LHCN-M2 (cell line): ENCODE results near the gene TMEM59L. TPM values are rescaled to one million over a fixed set of nuclear protein-coding genes. Genes with fewer than 3 reads are reported as not detected.
"Not testable (repeated sequence)": the region's sequence is repeated elsewhere in the genome, so short reads cannot be mapped to it uniquely, and the experiment has no call there.

Experiments
- DNase-seq: peaks from one replicate; pipeline ENCODE4 v3.0.0-alpha.2; 2012; ENCODE audit warnings: low read depth
- polyA plus RNA-seq: library from polyadenylated mRNA; unstranded; fragments of >200 nt; gene quantifications from one replicate; pipeline ENCODE4 v1.2.1, GENCODE V29; 2012; ENCODE audit warnings: missing spikeins
- total RNA-seq: library from RNA; depleted of rRNA; stranded (reverse); fragments of >200 nt; gene quantifications from 2 replicates; pipeline ENCODE4 v1.2.3, GENCODE V29; 2014; rRNA removed

Gene TMEM59L
- 0.11 and 0.26 TPM in 2 replicates for total RNA-seq
- polyA plus RNA-seq: 2.1 TPM

- DNase-seq: no peak
Observed at GRCh38 chr19:18612772-18613588, at the start of gene TMEM59L. TSS of gene TMEM59L (plus strand) at chr19:18612870. CDS start at chr19:18612959, 89 bp downstream.

DNA sequence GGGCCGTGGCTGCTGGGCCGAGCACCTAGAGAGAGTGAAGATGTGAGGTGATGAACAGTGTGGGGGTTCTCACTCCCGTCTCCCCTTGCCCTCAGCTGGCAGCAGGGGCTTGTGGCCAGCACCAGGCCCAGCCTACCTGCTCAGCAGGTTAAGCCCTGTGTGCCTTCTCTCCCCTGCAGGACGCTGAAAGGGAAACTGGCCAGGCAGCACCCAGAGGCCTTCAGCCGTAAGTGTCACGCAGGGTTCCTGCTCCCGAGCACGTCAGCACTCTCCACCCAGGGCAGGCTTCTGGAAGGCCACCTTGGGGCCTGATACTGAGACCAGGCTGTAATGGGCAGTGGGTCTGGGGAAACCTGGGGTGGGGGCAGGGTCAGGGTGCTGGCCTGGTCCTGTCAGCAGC lies 45.7 kb upstream of the TMEM59L start:
- no peak for DNase-seq

- no peak for DNase-seq
Observed at GRCh38 chr19:18568367-18568766, 44.3 kb upstream of the TMEM59L start.

- DNase-seq: peak; percentile 93
Observed at GRCh38 chr19:18571564-18572344, 40.9 kb upstream of the TMEM59L start, which contains the start of gene UBA52. TSS of gene UBA52 (plus strand) at chr19:18571857. CDS start at chr19:18573301, 1,444 bp downstream.

DNA sequence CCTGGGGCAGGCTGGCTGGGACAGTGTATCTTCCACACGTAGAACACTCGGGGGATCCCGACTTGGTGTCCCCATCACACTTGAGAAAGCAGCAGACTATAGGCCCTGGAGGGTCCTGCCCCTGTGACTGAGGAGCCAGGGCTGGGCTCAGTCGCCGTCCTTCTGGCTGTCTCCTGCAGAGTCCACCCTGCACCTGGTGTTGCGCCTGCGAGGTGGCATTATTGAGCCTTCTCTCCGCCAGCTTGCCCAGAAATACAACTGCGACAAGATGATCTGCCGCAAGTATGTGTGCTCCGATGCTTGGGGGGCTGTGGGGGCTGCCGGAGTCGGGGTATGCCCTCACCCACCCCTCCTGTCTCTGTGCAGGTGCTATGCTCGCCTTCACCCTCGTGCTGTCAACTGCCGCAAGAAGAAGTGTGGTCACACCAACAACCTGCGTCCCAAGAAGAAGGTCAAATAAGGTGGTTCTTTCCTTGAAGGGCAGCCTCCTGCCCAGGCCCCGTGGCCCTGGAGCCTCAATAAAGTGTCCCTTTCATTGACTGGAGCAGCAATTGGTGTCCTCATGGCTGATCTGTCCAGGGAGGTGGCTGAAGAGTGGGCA lies 37.9 kb upstream of the TMEM59L start:
- no peak for DNase-seq

- no peak for DNase-seq
Observed at GRCh38 chr19:18576383-18576782, 36.3 kb upstream of the TMEM59L start.

DNA sequence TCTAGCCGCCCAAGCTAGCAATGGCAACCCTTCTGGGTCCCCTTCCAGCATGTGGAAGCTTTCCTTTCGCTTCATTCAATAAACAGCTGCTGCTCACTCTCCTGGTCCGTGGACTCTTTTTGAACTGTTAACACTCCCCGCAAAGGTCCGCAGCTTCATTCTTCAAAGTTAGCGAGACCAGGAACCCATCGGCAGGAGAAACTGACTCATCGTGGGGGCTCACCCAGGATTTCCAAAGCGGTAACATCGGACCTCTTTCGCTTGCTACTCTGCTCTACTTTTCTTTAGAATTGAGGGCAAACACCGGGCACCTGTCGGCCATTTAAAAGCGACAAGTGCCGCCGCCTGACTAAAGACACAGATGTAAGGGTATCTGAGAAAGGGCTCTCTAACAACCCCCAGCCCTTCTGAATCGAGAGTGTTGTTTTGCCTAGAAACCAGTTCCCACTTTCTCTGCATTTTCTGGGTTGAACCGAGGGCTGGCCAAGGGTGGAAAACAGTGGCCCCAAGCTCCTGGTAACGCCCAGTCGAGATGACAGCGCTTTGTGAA lies 35.2 kb upstream of the TMEM59L start:
- DNase-seq: no peak

DNA sequence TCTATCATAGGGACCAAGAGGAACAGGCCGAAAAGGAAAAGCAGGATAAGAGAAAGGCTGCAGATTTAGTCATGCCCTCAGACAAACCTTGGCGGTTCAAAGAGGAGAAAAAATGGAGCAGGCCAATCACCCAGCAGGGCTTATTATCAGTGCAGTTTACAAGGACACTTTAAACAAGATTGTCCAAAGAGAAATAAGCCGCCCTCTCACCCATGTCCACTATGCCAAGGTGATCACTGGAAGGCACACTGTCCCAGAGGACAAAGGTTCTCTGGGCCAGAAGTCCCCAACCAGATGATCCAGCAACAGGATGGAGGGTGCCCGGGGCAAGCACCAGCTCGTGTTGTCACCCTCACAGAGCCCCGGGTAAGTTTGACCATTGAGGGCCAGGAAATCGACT lies 32.4 kb upstream of the TMEM59L start:
- DNase-seq: no peak

DNA sequence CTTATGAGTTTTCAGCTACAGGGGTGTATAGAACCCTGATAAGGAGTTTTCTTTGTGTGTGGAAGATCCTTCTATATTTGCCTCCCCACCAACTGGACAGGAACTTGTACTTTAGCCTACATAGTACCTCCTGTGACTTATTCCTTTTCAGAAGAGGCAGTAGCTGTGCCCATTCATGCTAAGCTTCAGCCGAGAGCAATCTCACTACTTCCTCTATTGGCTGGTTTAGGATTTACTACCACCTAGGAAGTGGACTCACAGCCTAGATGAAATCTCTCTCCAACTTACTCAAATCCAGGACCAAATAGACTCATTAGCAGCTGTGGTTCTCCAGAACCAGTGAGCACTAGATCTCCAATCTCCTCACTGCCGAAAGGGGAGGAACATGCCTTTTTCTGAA lies 26.4 kb upstream of the TMEM59L start:
- DNase-seq: no peak

DNA sequence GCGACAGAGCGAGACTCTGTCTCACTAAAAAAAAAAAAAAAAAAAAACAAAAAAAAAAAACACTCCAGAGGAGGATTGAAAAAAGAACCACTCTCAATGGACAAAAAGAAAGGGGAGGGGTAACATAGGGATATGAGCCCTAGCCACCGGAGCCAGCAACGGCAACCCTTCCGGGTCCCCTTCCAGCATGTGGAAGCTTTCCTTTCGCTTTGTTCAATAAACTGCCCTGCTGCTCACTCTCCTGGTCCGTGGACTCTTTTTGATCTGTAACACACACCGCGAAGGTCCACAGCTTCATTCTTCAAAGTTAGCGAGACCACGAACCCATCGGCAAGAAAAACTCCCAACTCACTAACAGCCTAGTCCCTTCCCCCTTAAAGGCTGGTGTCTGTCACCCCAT lies 25.1 kb upstream of the TMEM59L start:
- DNase-seq: no peak

DNA sequence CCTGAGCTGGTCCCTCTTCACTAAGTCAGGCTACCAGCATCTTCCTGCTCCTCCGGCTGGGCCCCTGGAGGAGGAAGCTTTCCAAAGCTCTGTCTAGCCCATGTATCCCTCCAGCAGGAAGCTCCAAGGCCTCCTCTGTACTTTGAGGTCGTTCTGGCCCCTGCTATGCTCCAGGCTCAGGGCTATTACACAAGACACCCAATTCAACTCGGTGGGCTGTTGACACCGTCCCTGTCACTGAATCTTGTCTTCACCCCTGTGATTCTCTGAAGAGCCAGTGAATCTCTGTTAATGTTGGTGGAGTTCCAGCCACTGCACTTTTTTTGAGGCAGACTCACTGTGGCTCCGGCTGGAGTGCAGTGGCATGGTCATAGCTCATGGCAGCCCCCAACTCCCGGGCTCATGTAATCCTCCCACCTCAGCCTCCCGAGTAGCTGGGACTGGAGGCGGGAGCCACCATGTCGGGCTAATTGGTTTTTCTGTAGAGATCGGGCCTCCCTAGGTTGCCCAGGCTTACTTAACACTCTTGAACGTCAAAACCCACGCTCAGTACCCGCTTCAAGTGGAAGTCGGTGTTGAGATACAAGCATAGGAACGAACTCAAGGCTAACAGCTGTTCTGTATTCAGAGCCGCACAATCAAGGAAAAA lies 24.6 kb upstream of the TMEM59L start:
- DNase-seq: no peak

- DNase-seq: peak; percentile 79
Observed at GRCh38 chr19:18588611-18589379, 23.9 kb upstream of the TMEM59L start, which contains the start of gene REX1BD. TSS of gene REX1BD (plus strand) at chr19:18588798. CDS start at chr19:18588802, 4 bp downstream.

DNA sequence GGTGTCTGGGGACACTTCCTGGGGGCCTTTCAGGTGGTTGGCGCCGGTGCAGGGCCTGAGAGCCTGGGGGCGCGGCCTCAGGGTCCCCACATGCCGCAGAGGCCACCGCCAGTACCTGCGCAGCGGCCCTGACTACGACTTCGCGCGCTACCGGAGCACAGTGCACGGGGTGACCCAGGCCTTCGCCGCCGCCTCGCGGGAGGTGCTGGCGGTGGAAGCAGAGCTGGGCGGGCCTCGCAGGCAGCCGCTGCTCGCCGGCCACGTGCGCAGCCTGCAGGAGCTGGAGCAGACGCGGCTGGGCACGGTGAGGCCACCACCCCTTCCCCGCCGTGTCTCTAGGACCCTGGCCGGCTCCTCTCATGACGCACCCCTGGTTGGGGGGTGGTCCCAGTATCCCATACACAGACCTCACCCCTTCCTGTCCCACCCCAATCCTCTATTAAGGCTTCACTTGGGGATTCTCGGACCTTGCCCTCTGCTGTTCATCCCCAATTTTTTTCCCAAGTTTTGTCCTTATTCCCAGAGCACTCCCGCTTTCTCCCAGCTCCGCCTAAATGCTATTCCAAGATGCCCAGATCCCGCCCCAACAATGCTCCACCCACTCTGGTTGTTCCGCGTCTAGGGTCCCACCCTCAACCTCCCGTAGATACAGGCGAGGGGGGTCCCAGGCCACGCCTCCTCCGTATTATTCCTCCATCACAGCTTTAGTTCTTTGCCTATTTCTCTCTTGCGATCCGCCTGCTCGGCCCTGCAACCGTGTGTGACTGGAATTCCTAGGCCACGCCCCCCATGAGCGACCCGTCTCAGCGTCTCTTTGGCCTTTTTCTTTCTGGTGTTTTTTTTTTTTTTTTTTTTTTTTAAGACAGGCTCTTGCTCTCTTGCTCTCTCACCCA lies 23.0 kb upstream of the TMEM59L start:
- peak; percentile 51 for DNase-seq

DNA sequence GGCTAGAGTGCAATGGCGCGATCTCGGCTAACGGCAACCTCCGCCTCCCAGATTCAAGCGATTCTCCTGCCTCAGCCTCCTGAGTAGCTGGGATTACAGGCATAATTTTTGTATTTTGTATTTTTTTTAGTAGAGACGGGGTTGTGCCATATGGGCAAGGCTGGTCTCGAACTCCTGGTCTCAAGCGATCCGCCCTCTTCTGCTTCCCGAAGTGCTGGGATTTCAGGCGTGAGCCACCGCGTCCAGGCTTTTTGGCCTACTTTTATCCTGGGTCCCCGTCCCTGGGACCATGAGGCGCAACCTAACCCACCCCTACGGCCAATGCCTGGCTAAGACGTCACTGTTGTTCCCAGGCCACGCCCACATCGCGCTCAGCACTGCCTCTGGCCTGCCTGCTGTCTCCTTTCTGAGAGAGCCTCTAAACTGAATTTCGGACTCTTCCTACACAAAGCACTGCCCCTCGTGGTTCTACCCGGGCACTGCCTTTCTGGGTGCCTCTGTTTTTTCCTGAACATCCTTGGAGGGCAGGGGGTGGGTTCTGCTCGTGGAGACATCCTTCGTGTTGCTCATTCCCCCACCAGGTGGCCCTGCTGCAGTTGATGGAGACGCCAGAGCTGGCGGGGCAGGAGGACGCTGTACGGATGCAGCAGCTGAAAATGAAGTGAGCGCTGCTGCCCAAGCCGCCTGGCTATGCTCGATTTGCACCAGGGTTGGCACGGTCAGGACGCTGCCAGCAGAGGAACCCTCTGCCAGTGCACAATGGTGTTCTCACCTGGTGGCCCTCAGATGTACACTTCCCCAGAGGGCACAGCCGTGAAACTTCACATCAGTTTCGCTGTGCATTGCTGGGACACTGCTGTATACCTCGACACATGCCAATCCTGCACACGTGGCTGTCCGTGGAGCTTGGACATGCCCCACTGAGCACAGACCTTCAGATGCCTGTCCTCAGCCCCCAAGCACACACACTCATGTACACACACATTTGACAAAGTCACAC lies 22.1 kb upstream of the TMEM59L start:
- DNase-seq: peak; percentile 39

DNA sequence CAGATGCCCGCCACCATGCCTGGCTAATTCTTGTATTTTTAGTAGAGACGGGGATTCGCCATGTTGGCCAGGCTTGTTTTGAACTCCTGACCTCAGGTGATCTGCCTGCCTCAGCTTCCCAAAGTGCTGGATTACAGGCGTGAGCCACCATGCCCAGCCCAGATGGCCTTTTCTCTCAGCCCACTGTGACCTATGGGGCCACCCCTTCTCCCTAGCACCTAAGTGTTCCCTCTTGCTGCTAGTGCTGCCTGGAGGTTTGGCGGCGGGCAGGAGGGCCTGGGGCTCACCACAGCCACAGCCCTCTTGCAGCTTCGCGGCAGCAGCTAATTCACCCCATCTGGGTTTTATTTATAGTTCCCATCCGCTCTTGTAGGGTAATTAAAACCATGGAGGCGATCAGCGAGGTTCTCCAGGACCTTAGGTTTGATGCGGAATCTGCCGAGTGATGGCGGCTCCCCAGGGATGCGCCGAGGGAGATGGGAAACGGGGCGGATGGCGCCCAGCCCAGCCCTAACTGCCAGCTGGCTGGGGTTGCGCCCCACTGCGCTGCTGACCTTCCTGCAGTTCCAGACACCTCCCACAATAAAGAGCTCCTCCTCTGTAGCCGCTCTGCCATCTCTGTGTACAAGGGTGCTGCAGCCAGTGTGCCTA lies 20.8 kb upstream of the TMEM59L start:
- DNase-seq: no peak

- not testable (repeated sequence) for DNase-seq
Observed at GRCh38 chr19:18592732-18593131, 19.9 kb upstream of the TMEM59L start.

- DNase-seq: no peak
Observed at GRCh38 chr19:18593367-18594095, 19.1 kb upstream of the TMEM59L start.
